ENCODE measurements around the gene CDHR3.

DNA sequence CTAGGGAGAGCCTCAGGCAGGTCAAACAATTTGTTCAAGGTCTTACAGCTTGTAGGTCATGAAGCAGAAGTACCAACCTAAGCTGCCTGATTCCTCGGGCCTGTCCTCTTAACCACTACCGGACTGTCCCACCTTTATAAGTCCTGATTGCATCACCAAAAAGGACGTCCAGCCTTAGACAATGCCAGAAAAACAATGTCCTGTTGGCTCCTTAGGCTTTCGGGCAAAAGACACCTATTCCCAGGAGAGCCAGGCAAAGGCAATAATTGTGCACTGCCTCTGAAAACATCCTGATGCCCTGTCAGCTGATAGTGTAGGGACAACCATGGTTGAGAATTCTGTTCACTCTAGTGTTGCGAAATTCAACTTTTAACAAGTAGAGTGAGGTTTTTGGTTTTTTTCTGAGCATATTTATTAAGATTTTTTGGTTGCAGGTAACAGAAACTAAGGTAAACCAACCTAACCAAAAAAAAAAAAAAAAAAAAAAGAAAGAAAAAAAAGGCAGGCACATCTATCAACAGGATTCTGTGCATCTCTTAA is 40.5 kb downstream of the CDHR3 start:
- TF ChIP-seq, protein P1, sequence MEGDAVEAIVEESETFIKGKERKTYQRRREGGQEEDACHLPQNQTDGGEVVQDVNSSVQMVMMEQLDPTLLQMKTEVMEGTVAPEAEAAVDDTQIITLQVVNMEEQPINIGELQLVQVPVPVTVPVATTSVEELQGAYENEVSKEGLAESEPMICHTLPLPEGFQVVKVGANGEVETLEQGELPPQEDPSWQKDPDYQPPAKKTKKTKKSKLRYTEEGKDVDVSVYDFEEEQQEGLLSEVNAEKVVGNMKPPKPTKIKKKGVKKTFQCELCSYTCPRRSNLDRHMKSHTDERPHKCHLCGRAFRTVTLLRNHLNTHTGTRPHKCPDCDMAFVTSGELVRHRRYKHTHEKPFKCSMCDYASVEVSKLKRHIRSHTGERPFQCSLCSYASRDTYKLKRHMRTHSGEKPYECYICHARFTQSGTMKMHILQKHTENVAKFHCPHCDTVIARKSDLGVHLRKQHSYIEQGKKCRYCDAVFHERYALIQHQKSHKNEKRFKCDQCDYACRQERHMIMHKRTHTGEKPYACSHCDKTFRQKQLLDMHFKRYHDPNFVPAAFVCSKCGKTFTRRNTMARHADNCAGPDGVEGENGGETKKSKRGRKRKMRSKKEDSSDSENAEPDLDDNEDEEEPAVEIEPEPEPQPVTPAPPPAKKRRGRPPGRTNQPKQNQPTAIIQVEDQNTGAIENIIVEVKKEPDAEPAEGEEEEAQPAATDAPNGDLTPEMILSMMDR (IDR thresholded peaks at IDR 0.05) = no peak
- no peak for TF ChIP-seq POLR2A (IDR thresholded peaks at IDR 0.05)
